Naive thymus-derived CD4-positive, alpha-beta T cell (primary cell): ENCODE measurements around the gene CCDC3. TPM values are rescaled to one million over a fixed set of nuclear protein-coding genes. Genes with fewer than 3 reads are reported as not detected.

Experiments
- ATAC-seq: fragments of 150-1000 bp; cut with Tn5 transposase; 2 replicates; pipeline ENCODE4 v1.10.0; 2021; ENCODE audit warnings: mild to moderate bottlenecking, moderate library complexity
- CTCF ChIA-PET: fragments of 350-600 bp; sonication (Branson Sonifier 250); formaldehyde crosslinking; loops from one replicate; lab custom pipeline; 2021; ENCODE audit warnings: antibody characterized with exemption; lab: Charles Lee
- POLR2A ChIA-PET: fragments of 350-600 bp; sonication (Branson Sonifier 250); formaldehyde crosslinking; loops from one replicate; lab custom pipeline; 2021; ENCODE audit warnings: antibody characterized with exemption, inconsistent platforms; lab: Charles Lee
- DNase-seq, 9 donors: peaks; one replicate each; pipeline versions ENCODE4 v3.0.0 to v3.0.0-alpha.2; 2020 to 2022; ENCODE audit warnings: mixed read lengths in 1 of 9
- H3K27ac ChIP-seq: one replicate; pipeline ENCODE4 v1.7.0; 2013; ENCODE audit warnings: mild to moderate bottlenecking, low read depth, low read length, moderate library complexity
- H3K27me3 ChIP-seq, 2 donors: one replicate each; pipeline ENCODE4 v1.7.0; 2013; ENCODE audit warnings: low read length in 2 of 2, mild to moderate bottlenecking in 2 of 2, moderate library complexity in 2 of 2; ENCODE audit not compliant: control insufficient read depth in 2 of 2, insufficient read depth in 2 of 2
- H3K36me3 ChIP-seq, 3 experiments: 1 replicate in 2 of 3; 2 replicates in 1 of 3; pipeline ENCODE4 v1.7.0; 2013; ENCODE audit warnings: low read length in 3 of 3, mild to moderate bottlenecking in 3 of 3, moderate library complexity in 1 of 3; ENCODE audit not compliant: insufficient read depth in 3 of 3, control insufficient read depth in 2 of 3
- H3K4me1 ChIP-seq, 2 donors: one replicate each; pipeline ENCODE4 v1.7.0; 2013; ENCODE audit warnings: low read length in 2 of 2, mild to moderate bottlenecking in 2 of 2, moderate library complexity in 1 of 2; ENCODE audit not compliant: control insufficient read depth in 2 of 2, insufficient read depth in 2 of 2
- H3K4me3 ChIP-seq: 2 replicates; pipeline ENCODE4 v1.7.0; 2013; ENCODE audit warnings: mild to moderate bottlenecking, low read length
- H3K9me3 ChIP-seq, 3 experiments: 1 replicate in 2 of 3; 2 replicates in 1 of 3; pipeline ENCODE4 v1.7.0; 2013; ENCODE audit warnings: low read length in 3 of 3; ENCODE audit not compliant: control insufficient read depth in 2 of 3
- H3K27ac Mint-ChIP-seq, 9 donors: one replicate each; pipeline ENCODE4 v1.8.0; 2020 to 2022; ENCODE audit warnings: mixed read lengths in 9 of 9, mild to moderate bottlenecking in 8 of 9, moderate library complexity in 5 of 9, inconsistent platforms in 2 of 9
- H3K27me3 Mint-ChIP-seq, 5 donors: one replicate each; pipeline ENCODE4 v1.8.0; 2021 to 2022; ENCODE audit warnings: mixed read lengths in 5 of 5, mild to moderate bottlenecking in 1 of 5
- H3K36me3 Mint-ChIP-seq, 5 donors: one replicate each; pipeline ENCODE4 v1.8.0; 2020 to 2022; ENCODE audit warnings: mixed read lengths in 5 of 5, mild to moderate bottlenecking in 3 of 5, inconsistent platforms in 1 of 5
- H3K4me1 Mint-ChIP-seq, 7 donors: one replicate each; pipeline ENCODE4 v1.8.0; 2020 to 2022; ENCODE audit warnings: mixed read lengths in 7 of 7, mild to moderate bottlenecking in 3 of 7, inconsistent platforms in 1 of 7
- H3K4me3 Mint-ChIP-seq, 10 donors: one replicate each; pipeline ENCODE4 v1.8.0; 2020 to 2022; ENCODE audit warnings: mild to moderate bottlenecking in 10 of 10, mixed read lengths in 10 of 10, moderate library complexity in 6 of 10, inconsistent platforms in 2 of 10
- H3K9me3 Mint-ChIP-seq, 11 donors: one replicate each; pipeline ENCODE4 v1.8.0; 2020 to 2022; ENCODE audit warnings: mixed read lengths in 11 of 11, mild to moderate bottlenecking in 4 of 11, inconsistent platforms in 1 of 11, moderate library complexity in 1 of 11
- intact Hi-C, 2 donors: fragments of 100-400 bp; cut with micrococcal nuclease; formaldehyde crosslinking; loops; one replicate each; pipeline ENCODE4 v1.15.1; 2023
- polyA plus RNA-seq, 2 donors: library from polyadenylated mRNA; unstranded; fragments of 300-500 nt; fragmentation: Illumina TruSeq; gene quantifications; one replicate each; pipeline ENCODE4 v1.2.3, GENCODE V29; 2021
- total RNA-seq, 6 experiments: library from RNA in 5 of 6; stranded (reverse) in 5 of 6; gene quantifications; 1 replicate in 5 of 6; 2 replicates in 1 of 6; pipeline ENCODE4 v1.2.3 and lab custom pipeline; 2021 to 2026

Gene CCDC3
- total and polyA plus RNA-seq, 7 experiments from 2014 or later: 0.31 TPM; not detected in 6

- Mint-ChIP-seq H3K4me3 (no peak overlapping the region), H3K27me3 (peaks cover 7 to 23% (median 10%) of the 10 kb centered on the region in 5 donors), H3K36me3 (no peaks in the 10 kb centered on the region), H3K27ac (no peak overlapping the region), H3K4me1 (no peaks in the 10 kb centered on the region), H3K9me3 (no peaks in the 10 kb centered on the region)
- Histone ChIP-seq H3K27me3 (no peaks in the 10 kb centered on the region), H3K4me3 (no peak overlapping the region), H3K27ac (no peak overlapping the region), H3K4me1 (no peaks in the 10 kb centered on the region), H3K36me3 (no peaks in the 10 kb centered on the region), H3K9me3 (no peaks in the 10 kb centered on the region)
- intact Hi-C loops: no loop called here
- ChIA-PET POLR2A (no interaction called here), CTCF (no interaction called here)
- DNase-seq (no peak), ATAC-seq (no peak)
Measured at GRCh38 chr10:12906051-12906541, 95.4 kb downstream of the CCDC3 start.

GRCh38 chr10:12905067-12905466, 96.4 kb downstream of the CCDC3 start:
- Histone ChIP-seq H3K4me1 (no peaks in the 10 kb centered on the region), H3K27me3 (no peaks in the 10 kb centered on the region), H3K27ac (no peak overlapping the region), H3K36me3 (no peaks in the 10 kb centered on the region), H3K4me3 (no peak overlapping the region), H3K9me3 (no peaks in the 10 kb centered on the region)
- ChIA-PET POLR2A (no interaction called here), CTCF (no interaction called here)
- intact Hi-C loops: no loop called here
- H3K27me3 Mint-ChIP-seq: peaks cover 7 to 23% (median 12%) of the 10 kb centered on the region in 5 donors
- DNase-seq (no peak), ATAC-seq (no peak)
- H3K9me3 Mint-ChIP-seq: no peaks in the 10 kb centered on the region
- no peak overlapping the region for H3K4me3 Mint-ChIP-seq
- no peaks in the 10 kb centered on the region for H3K4me1 Mint-ChIP-seq
- H3K36me3 Mint-ChIP-seq: no peaks in the 10 kb centered on the region
- H3K27ac Mint-ChIP-seq: no peak overlapping the region

GRCh38 chr10:12902851-12903358, 98.6 kb downstream of the CCDC3 start:
- H3K36me3 Mint-ChIP-seq: no peaks in the 10 kb centered on the region
- no peak for ATAC-seq
- POLR2A ChIA-PET: no interaction called here

GRCh38 chr10:12902135-12902572, 99.4 kb downstream of the CCDC3 start:
- ChIA-PET POLR2A (no interaction called here), CTCF (interaction anchor here (1.0 to 1.1 kb wide), 3 partner anchors 11 to 687 kb away, joined by 3 to 4 read pairs (median 3); no protein-coding TSS in a partner anchor)
- no peak overlapping the region for H3K4me3 ChIP-seq
- no peaks in the 10 kb centered on the region for H3K27me3 ChIP-seq
- Mint-ChIP-seq H3K4me3 (no peak overlapping the region), H3K36me3 (no peaks in the 10 kb centered on the region), H3K4me1 (peaks cover 0 to 3% (median 0%) of the 10 kb centered on the region in 7 donors), H3K27ac (no peak overlapping the region), H3K9me3 (no peaks in the 10 kb centered on the region), H3K27me3 (peaks cover 4 to 26% (median 13%) of the 10 kb centered on the region in 5 donors)
- H3K36me3 ChIP-seq: no peaks in the 10 kb centered on the region
- intact Hi-C loops: loop anchor here (1.0 to 5.0 kb wide), 6 partner anchors 119 to 688 kb away; no protein-coding TSS in a partner anchor
- H3K9me3 ChIP-seq: no peaks in the 10 kb centered on the region
- H3K4me1 ChIP-seq: no peaks in the 10 kb centered on the region
- ATAC-seq: peak; percentile 52
- no peak overlapping the region for H3K27ac ChIP-seq
- peak in 8 of 9 donors; percentile 2 to 53 (median 32) for DNase-seq

More at GRCh38 chr10:12902851-12903358, 98.6 kb downstream of the CCDC3 start:
- Histone ChIP-seq H3K27ac (no peak overlapping the region), H3K9me3 (no peaks in the 10 kb centered on the region), H3K4me1 (no peaks in the 10 kb centered on the region), H3K27me3 (no peaks in the 10 kb centered on the region), H3K4me3 (no peak overlapping the region), H3K36me3 (no peaks in the 10 kb centered on the region)
- no peak for DNase-seq
- no peak overlapping the region for H3K27ac Mint-ChIP-seq
- peaks cover 0 to 3% (median 0%) of the 10 kb centered on the region in 7 donors for H3K4me1 Mint-ChIP-seq
- CTCF ChIA-PET: interaction anchor here (1.1 kb wide), 1 partner anchor 688 kb away, joined by 3 read pairs; no protein-coding TSS in a partner anchor
- no peak overlapping the region for H3K4me3 Mint-ChIP-seq
- intact Hi-C loops: loop anchor here (1.0 to 5.0 kb wide), 6 partner anchors 120 to 689 kb away; no protein-coding TSS in a partner anchor
- no peaks in the 10 kb centered on the region for H3K9me3 Mint-ChIP-seq
- peaks cover 4 to 23% (median 12%) of the 10 kb centered on the region in 5 donors for H3K27me3 Mint-ChIP-seq

- Histone ChIP-seq H3K27me3 (no peaks in the 10 kb centered on the region), H3K4me3 (no peak overlapping the region), H3K4me1 (no peaks in the 10 kb centered on the region), H3K27ac (no peak overlapping the region), H3K36me3 (no peaks in the 10 kb centered on the region), H3K9me3 (no peaks in the 10 kb centered on the region)
- no peak overlapping the region for H3K4me3 Mint-ChIP-seq
- no peak overlapping the region for H3K27ac Mint-ChIP-seq
- CTCF ChIA-PET: no interaction called here
- peaks cover 0 to 9% (median under 1%) of the 10 kb centered on the region in 11 donors for H3K9me3 Mint-ChIP-seq
- peaks cover 0 to 3% (median 0%) of the 10 kb centered on the region in 7 donors for H3K4me1 Mint-ChIP-seq
- no peaks in the 10 kb centered on the region for H3K36me3 Mint-ChIP-seq
- peaks cover 0 to 38% (median 20%) of the 10 kb centered on the region in 5 donors for H3K27me3 Mint-ChIP-seq
- ATAC-seq (no peak), DNase-seq (no peak)
- intact Hi-C loops: no loop called here
- POLR2A ChIA-PET: no interaction called here
Measured at GRCh38 chr10:12899546-12899945, 102.0 kb downstream of the CCDC3 start.

GRCh38 chr10:12898271-12898670, 103.2 kb downstream of the CCDC3 start:
- no peak overlapping the region for H3K27ac ChIP-seq
- no peak for ATAC-seq
- Mint-ChIP-seq H3K36me3 (peaks cover 0 to 5% (median 0%) of the 10 kb centered on the region in 5 donors), H3K27ac (no peak overlapping the region), H3K9me3 (peaks cover 0 to 20% (median 6%) of the 10 kb centered on the region in 11 donors), H3K27me3 (peaks cover 3 to 44% (median 23%) of the 10 kb centered on the region in 5 donors), H3K4me3 (no peak overlapping the region), H3K4me1 (peaks cover 0 to 3% (median 0%) of the 10 kb centered on the region in 7 donors)
- no peak overlapping the region for H3K4me3 ChIP-seq
- no peaks in the 10 kb centered on the region for H3K36me3 ChIP-seq
- H3K27me3 ChIP-seq: no peaks in the 10 kb centered on the region
- peaks cover 0 to 6% (median 0%) of the 10 kb centered on the region in 3 experiments for H3K9me3 ChIP-seq
- CTCF ChIA-PET: interaction anchor here (0.5 kb wide), 1 partner anchor 89 kb away, joined by 6 read pairs; no protein-coding TSS in a partner anchor
- DNase-seq: no peak
- intact Hi-C loops: no loop called here
- POLR2A ChIA-PET: no interaction called here
- no peaks in the 10 kb centered on the region for H3K4me1 ChIP-seq
